ENCODE measurements around the gene DSC3. TPM values are rescaled to one million over a fixed set of nuclear protein-coding genes. Genes with fewer than 3 reads are reported as not detected.

The DSC3 gene
- polyA plus RNA-seq, 4 donors = under 0.01 to 1.2 (median 0.27) TPM

DNA sequence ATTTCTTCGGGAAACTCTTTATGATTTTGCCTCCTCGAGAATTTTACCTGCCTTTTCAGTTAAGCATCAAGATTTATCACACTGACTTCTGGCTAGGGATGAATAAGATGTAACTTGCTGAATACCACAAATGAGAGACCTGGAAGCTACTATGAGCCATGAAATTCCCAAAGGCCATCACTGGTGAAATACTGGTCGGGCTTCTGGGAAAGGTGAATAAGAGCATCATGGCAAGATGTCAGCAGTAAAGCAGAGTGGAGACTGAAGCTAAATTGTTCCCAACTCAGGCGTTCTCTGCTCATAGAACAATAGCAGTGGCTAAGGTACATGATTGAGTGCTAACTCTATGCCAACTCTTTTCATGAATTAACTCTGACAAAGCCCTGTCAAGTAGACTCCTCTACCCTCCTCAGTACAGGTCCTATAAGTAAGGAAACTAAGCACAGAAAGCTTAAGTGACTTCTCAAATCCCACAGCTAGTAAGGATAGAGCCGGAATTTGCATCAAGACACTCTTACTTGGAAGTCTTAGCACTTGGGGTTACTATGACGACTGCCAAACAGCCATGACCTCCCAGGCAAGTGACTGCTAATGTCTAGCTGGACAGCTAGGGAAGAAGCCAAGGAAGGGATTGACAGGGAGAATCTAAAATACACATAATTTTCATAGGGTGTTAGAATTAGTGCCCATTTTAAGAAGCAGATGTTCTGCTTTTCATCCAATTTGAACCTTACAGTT is 22.7 kb upstream of the DSC3 start:
- Histone ChIP-seq H3K9me3 (ENCODE audit: control insufficient read depth in 2 of 2, insufficient read depth in 1 of 2, low read depth in 1 of 2, low read length in 1 of 2) (no peaks in the 10 kb centered on the region), H3K36me3 (ENCODE audit: control insufficient read depth in 3 of 3, insufficient read depth in 2 of 3, low read depth in 1 of 3, low read length in 3 of 3) (peaks cover 0 to 8% (median 2%) of the 10 kb centered on the region in 3 donors), H3K27me3 (ENCODE audit: control insufficient read depth in 3 of 3, insufficient read depth in 3 of 3, low read length in 3 of 3) (no peaks in the 10 kb centered on the region), H3K27ac (ENCODE audit: low read depth in 1 of 3, low read length in 2 of 3) (no peak overlapping the region), H3K4me3 (ENCODE audit: low read depth in 1 of 3, low read length in 3 of 3) (no peak overlapping the region), H3K4me1 (ENCODE audit: control insufficient read depth in 3 of 3, insufficient read depth in 2 of 3, low read depth in 1 of 3, low read length in 2 of 3) (no peaks in the 10 kb centered on the region)
- WGBS, 3 donors = 80 to 87% (median 86%) methylated on average over 6 of the region's 6 CpGs
- FAIRE-seq (no peak), DNase-seq (no peak)

DNA sequence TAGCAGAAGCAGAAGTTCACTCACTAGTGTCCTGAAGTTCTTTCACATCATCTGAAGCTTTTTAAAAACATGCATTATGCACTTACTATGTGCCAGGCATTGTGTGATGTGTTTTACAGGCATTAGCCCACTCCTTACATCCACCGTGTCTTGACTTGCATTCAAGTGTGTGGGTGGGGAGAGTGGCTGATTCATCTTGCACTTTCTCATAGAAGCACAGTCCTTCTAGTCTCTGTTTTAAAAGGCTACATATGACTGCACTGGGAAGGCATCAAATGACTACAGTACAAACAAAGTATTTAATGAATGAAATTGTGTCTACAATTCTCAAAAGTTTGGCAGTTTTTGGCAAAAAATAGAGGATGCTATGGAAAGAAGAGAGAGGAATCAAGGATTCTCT is 21.6 kb upstream of the DSC3 start:
- peaks cover 0 to 4% (median 2%) of the 10 kb centered on the region in 3 donors for H3K36me3 ChIP-seq (ENCODE audit: control insufficient read depth in 3 of 3, insufficient read depth in 2 of 3, low read depth in 1 of 3, low read length in 3 of 3)
- no peak overlapping the region for H3K27ac ChIP-seq (ENCODE audit: low read depth in 1 of 3, low read length in 2 of 3)
- no peaks in the 10 kb centered on the region for H3K4me1 ChIP-seq (ENCODE audit: control insufficient read depth in 3 of 3, insufficient read depth in 2 of 3, low read depth in 1 of 3, low read length in 2 of 3)
- FAIRE-seq (no peak), DNase-seq (no peak)
- no peak overlapping the region for H3K4me3 ChIP-seq (ENCODE audit: low read depth in 1 of 3, low read length in 3 of 3)
- 47 to 70% (median 58%) methylated on average over 1 of the region's 1 CpG for WGBS, 3 donors
- no peaks in the 10 kb centered on the region for H3K27me3 ChIP-seq (ENCODE audit: control insufficient read depth in 3 of 3, insufficient read depth in 3 of 3, low read length in 3 of 3)
- H3K9me3 ChIP-seq (ENCODE audit: control insufficient read depth in 2 of 2, insufficient read depth in 1 of 2, low read depth in 1 of 2, low read length in 1 of 2) = no peaks in the 10 kb centered on the region

GRCh38 chr18:31061945-31062344 is 19.4 kb upstream of the DSC3 start:
- DNase-seq (no peak), FAIRE-seq (no peak)
- H3K27ac ChIP-seq (ENCODE audit: low read depth in 1 of 3, low read length in 2 of 3) = no peak overlapping the region
- 46 to 57% (median 54%) methylated on average over 4 of the region's 4 CpGs for WGBS, 3 donors
- H3K27me3 ChIP-seq (ENCODE audit: control insufficient read depth in 3 of 3, insufficient read depth in 3 of 3, low read length in 3 of 3) = peaks cover 0 to 2% (median 0%) of the 10 kb centered on the region in 3 donors
- H3K36me3 ChIP-seq (ENCODE audit: control insufficient read depth in 3 of 3, insufficient read depth in 2 of 3, low read depth in 1 of 3, low read length in 3 of 3) = no peaks in the 10 kb centered on the region
- no peaks in the 10 kb centered on the region for H3K9me3 ChIP-seq (ENCODE audit: control insufficient read depth in 2 of 2, insufficient read depth in 1 of 2, low read depth in 1 of 2, low read length in 1 of 2)
- H3K4me3 ChIP-seq (ENCODE audit: low read depth in 1 of 3, low read length in 3 of 3) = no peak overlapping the region
- H3K4me1 ChIP-seq (ENCODE audit: control insufficient read depth in 3 of 3, insufficient read depth in 2 of 3, low read depth in 1 of 3, low read length in 2 of 3) = no peaks in the 10 kb centered on the region

DNA sequence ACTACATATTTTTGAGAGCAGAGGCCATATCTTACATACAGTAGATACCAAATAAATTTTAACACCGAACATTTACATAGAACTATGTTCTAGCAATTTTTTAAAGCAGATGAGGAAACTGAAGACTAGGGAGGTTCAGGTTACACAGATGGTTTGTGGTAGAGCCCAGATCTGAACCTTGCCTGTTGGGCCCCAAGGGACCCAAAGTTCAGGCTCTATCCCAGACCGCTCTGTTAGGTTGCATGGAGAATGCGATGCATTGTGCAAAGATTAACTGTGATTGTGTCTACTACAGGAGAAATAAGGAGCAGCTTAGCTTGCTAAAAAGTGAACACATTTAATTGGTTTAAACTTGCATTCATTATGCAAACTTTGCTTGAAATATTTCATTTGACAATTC is 16.4 kb upstream of the DSC3 start:
- FAIRE-seq (no peak), DNase-seq (peak in 1 of 2 donors; percentile 17)
- Histone ChIP-seq H3K36me3 (ENCODE audit: control insufficient read depth in 3 of 3, insufficient read depth in 2 of 3, low read depth in 1 of 3, low read length in 3 of 3) (no peaks in the 10 kb centered on the region), H3K27ac (ENCODE audit: low read depth in 1 of 3, low read length in 2 of 3) (no peak overlapping the region), H3K27me3 (ENCODE audit: control insufficient read depth in 3 of 3, insufficient read depth in 3 of 3, low read length in 3 of 3) (peaks cover 0 to 2% (median 0%) of the 10 kb centered on the region in 3 donors), H3K9me3 (ENCODE audit: control insufficient read depth in 2 of 2, insufficient read depth in 1 of 2, low read depth in 1 of 2, low read length in 1 of 2) (no peaks in the 10 kb centered on the region), H3K4me1 (ENCODE audit: control insufficient read depth in 3 of 3, insufficient read depth in 2 of 3, low read depth in 1 of 3, low read length in 2 of 3) (no peaks in the 10 kb centered on the region), H3K4me3 (ENCODE audit: low read depth in 1 of 3, low read length in 3 of 3) (no peak overlapping the region)
- WGBS, 3 donors = 94 to 96% (median 95%) methylated on average over 3 of the region's 3 CpGs

DNA sequence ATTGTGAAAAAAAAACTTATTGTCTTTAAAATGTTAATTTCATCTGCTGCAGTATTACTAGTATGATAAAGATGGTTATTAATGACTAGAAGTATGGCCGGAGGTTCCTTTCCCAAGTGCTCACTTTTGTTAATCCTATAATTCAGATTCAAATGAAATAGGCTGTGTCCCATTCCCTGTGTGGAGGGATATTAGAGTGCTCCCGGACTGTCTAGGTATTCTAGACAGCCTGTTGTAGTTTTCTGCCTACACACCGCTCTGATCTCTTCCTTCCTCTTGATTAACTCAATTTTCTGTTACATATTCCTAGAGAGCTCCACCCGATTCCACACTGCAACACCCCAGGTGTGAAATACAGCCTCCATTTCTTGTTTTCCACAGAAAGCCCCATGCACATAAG is 15.4 kb upstream of the DSC3 start:
- Histone ChIP-seq H3K27ac (ENCODE audit: low read depth in 1 of 3, low read length in 2 of 3) (no peak overlapping the region), H3K27me3 (ENCODE audit: control insufficient read depth in 3 of 3, insufficient read depth in 3 of 3, low read length in 3 of 3) (peaks cover 0 to 2% (median 0%) of the 10 kb centered on the region in 3 donors), H3K9me3 (ENCODE audit: control insufficient read depth in 2 of 2, insufficient read depth in 1 of 2, low read depth in 1 of 2, low read length in 1 of 2) (peaks cover 0 to 3% of the 10 kb centered on the region in 2 donors), H3K4me3 (ENCODE audit: low read depth in 1 of 3, low read length in 3 of 3) (no peak overlapping the region), H3K4me1 (ENCODE audit: control insufficient read depth in 3 of 3, insufficient read depth in 2 of 3, low read depth in 1 of 3, low read length in 2 of 3) (no peaks in the 10 kb centered on the region), H3K36me3 (ENCODE audit: control insufficient read depth in 3 of 3, insufficient read depth in 2 of 3, low read depth in 1 of 3, low read length in 3 of 3) (no peaks in the 10 kb centered on the region)
- FAIRE-seq (no peak), DNase-seq (no peak)
- WGBS, 3 donors = 86 to 91% (median 86%) methylated on average over 4 of the region's 4 CpGs

GRCh38 chr18:31057051-31057450 is 14.5 kb upstream of the DSC3 start:
- peaks cover 0 to 3% of the 10 kb centered on the region in 2 donors for H3K9me3 ChIP-seq (ENCODE audit: control insufficient read depth in 2 of 2, insufficient read depth in 1 of 2, low read depth in 1 of 2, low read length in 1 of 2)
- peaks cover 0 to 2% (median 0%) of the 10 kb centered on the region in 3 donors for H3K27me3 ChIP-seq (ENCODE audit: control insufficient read depth in 3 of 3, insufficient read depth in 3 of 3, low read length in 3 of 3)
- no peak overlapping the region for H3K27ac ChIP-seq (ENCODE audit: low read depth in 1 of 3, low read length in 2 of 3)
- DNase-seq (no peak), FAIRE-seq (no peak)
- H3K4me1 ChIP-seq (ENCODE audit: control insufficient read depth in 3 of 3, insufficient read depth in 2 of 3, low read depth in 1 of 3, low read length in 2 of 3) = no peaks in the 10 kb centered on the region
- H3K4me3 ChIP-seq (ENCODE audit: low read depth in 1 of 3, low read length in 3 of 3) = no peak overlapping the region
- WGBS, 3 donors = 53 to 72% (median 66%) methylated on average over 5 of the region's 5 CpGs
- no peaks in the 10 kb centered on the region for H3K36me3 ChIP-seq (ENCODE audit: control insufficient read depth in 3 of 3, insufficient read depth in 2 of 3, low read depth in 1 of 3, low read length in 3 of 3)

DNA sequence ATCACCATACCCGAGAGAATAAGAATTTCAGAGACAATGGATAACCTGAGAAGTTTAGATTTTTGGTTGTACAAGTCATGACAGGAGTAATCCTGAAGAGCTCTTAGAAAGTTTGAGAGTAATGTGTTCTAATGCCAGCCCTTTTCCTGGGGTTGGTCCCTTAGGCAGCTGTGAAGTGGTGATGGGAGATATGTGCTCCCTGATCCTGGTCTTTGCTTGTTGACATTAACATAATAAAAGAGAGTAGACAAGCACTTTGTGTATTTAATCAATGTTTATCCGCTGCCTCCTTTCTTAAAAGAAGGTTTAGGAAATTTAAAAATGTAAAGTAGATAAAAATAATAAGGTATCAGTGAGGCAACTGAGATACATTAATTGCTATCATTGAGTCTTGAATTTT is 13.8 kb upstream of the DSC3 start:
- DNase-seq (no peak), FAIRE-seq (no peak)
- H3K27ac ChIP-seq (ENCODE audit: low read depth in 1 of 3, low read length in 2 of 3) = no peak overlapping the region
- no peaks in the 10 kb centered on the region for H3K36me3 ChIP-seq (ENCODE audit: control insufficient read depth in 3 of 3, insufficient read depth in 2 of 3, low read depth in 1 of 3, low read length in 3 of 3)
- H3K4me1 ChIP-seq (ENCODE audit: control insufficient read depth in 3 of 3, insufficient read depth in 2 of 3, low read depth in 1 of 3, low read length in 2 of 3) = no peaks in the 10 kb centered on the region
- peaks cover 0 to 3% of the 10 kb centered on the region in 2 donors for H3K9me3 ChIP-seq (ENCODE audit: control insufficient read depth in 2 of 2, insufficient read depth in 1 of 2, low read depth in 1 of 2, low read length in 1 of 2)
- 77 to 88% (median 85%) methylated on average over 2 of the region's 2 CpGs for WGBS, 3 donors
- H3K27me3 ChIP-seq (ENCODE audit: control insufficient read depth in 3 of 3, insufficient read depth in 3 of 3, low read length in 3 of 3) = peaks cover 0 to 2% (median 0%) of the 10 kb centered on the region in 3 donors
- no peak overlapping the region for H3K4me3 ChIP-seq (ENCODE audit: low read depth in 1 of 3, low read length in 3 of 3)

DNA sequence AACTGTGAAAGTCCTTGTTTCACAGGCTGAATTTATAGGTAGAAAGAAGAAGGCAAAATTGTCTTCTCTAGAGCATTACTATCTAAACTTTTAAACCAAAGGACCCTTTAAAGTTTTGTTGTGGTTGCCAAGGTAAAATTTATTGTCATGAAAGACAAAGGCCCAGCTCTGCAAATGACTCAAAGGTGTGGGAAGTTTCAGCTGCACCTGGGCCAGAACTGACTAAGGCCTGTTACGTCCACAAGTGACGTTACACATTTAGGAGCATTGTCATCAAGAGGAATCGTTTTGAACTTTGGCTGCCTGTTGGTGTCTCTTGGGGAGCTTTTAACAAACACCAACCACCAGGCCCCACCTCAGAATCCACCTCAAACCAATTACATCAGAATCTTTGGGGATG is 8.1 kb upstream of the DSC3 start:
- no peaks in the 10 kb centered on the region for H3K4me1 ChIP-seq (ENCODE audit: control insufficient read depth in 3 of 3, insufficient read depth in 2 of 3, low read depth in 1 of 3, low read length in 2 of 3)
- 83 to 84% (median 84%) methylated on average over 3 of the region's 3 CpGs for WGBS, 3 donors
- H3K27me3 ChIP-seq (ENCODE audit: control insufficient read depth in 3 of 3, insufficient read depth in 3 of 3, low read length in 3 of 3) = peaks cover 0 to 4% (median 0%) of the 10 kb centered on the region in 3 donors
- no peak overlapping the region for H3K27ac ChIP-seq (ENCODE audit: low read depth in 1 of 3, low read length in 2 of 3)
- FAIRE-seq = no peak
- H3K4me3 ChIP-seq (ENCODE audit: low read depth in 1 of 3, low read length in 3 of 3) = no peak overlapping the region
- no peak for DNase-seq
- H3K9me3 ChIP-seq (ENCODE audit: control insufficient read depth in 2 of 2, insufficient read depth in 1 of 2, low read depth in 1 of 2, low read length in 1 of 2) = peaks cover 0 to 3% of the 10 kb centered on the region in 2 donors
- no peaks in the 10 kb centered on the region for H3K36me3 ChIP-seq (ENCODE audit: control insufficient read depth in 3 of 3, insufficient read depth in 2 of 3, low read depth in 1 of 3, low read length in 3 of 3)

GRCh38 chr18:31049189-31049588 is 6.6 kb upstream of the DSC3 start:
- Histone ChIP-seq H3K4me1 (ENCODE audit: control insufficient read depth in 3 of 3, insufficient read depth in 2 of 3, low read depth in 1 of 3, low read length in 2 of 3) (no peaks in the 10 kb centered on the region), H3K27ac (ENCODE audit: low read depth in 1 of 3, low read length in 2 of 3) (no peak overlapping the region), H3K36me3 (ENCODE audit: control insufficient read depth in 3 of 3, insufficient read depth in 2 of 3, low read depth in 1 of 3, low read length in 3 of 3) (no peaks in the 10 kb centered on the region), H3K4me3 (ENCODE audit: low read depth in 1 of 3, low read length in 3 of 3) (no peak overlapping the region), H3K9me3 (ENCODE audit: control insufficient read depth in 2 of 2, insufficient read depth in 1 of 2, low read depth in 1 of 2, low read length in 1 of 2) (peaks cover 0 to 3% of the 10 kb centered on the region in 2 donors), H3K27me3 (ENCODE audit: control insufficient read depth in 3 of 3, insufficient read depth in 3 of 3, low read length in 3 of 3) (peaks cover 0 to 9% (median 2%) of the 10 kb centered on the region in 3 donors)
- FAIRE-seq (no peak), DNase-seq (peak; percentile 23 to 42)
- 35 to 47% (median 46%) methylated on average over 4 of the region's 4 CpGs for WGBS, 3 donors

Measured in small intestine (tissue), 7 donors.